ENCODE results near the gene COG6.

The COG6 gene

DNA sequence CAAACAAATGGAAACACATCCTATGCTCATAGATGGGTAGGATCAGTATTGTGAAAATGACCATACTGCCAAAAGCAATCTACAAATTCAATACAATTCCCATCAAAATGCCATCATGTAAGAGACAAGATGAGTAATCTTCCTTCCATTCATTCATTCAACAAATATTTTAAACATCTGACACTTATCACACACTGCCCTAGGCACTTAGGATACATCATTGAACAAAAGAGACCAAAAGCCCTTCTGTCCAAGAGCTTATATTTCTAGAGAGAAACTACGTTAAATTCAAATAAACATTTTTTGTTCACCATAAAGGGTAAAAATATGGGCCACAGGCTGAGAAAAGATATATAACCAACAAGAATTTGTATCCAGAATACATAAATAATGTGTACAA, 32.0 kb upstream of the COG6 start:
- no peak overlapping the region for H3K4me3 ChIP-seq (ENCODE audit: low read depth, low read length)

DNA sequence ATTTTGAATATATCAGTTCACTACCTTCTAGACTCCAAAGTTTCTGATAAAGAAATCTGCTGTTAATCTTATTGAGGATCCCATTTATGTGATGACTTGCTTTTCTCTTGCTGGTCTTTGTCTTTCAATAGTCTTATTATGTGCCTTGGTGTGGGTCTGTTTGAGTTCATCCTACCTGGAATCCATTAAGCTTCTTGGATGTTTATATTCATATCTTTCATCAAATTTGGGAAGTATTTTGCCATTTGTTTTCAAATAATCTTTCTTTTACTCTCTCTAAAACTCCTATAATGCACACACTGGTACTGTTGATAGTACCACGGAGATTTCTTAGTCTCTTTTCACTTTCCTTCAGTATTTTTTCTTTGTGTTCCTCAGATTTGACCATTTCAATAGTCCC, 24.2 kb upstream of the COG6 start:
- TF ChIP-seq, protein P1, sequence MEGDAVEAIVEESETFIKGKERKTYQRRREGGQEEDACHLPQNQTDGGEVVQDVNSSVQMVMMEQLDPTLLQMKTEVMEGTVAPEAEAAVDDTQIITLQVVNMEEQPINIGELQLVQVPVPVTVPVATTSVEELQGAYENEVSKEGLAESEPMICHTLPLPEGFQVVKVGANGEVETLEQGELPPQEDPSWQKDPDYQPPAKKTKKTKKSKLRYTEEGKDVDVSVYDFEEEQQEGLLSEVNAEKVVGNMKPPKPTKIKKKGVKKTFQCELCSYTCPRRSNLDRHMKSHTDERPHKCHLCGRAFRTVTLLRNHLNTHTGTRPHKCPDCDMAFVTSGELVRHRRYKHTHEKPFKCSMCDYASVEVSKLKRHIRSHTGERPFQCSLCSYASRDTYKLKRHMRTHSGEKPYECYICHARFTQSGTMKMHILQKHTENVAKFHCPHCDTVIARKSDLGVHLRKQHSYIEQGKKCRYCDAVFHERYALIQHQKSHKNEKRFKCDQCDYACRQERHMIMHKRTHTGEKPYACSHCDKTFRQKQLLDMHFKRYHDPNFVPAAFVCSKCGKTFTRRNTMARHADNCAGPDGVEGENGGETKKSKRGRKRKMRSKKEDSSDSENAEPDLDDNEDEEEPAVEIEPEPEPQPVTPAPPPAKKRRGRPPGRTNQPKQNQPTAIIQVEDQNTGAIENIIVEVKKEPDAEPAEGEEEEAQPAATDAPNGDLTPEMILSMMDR (IDR thresholded peaks at IDR 0.05; ENCODE audit: borderline replicate concordance, insufficient read depth, low read depth, low read length), result no peak
- no peak overlapping the region for H3K4me3 ChIP-seq (ENCODE audit: low read depth, low read length)

More for the DNA sequence above, 32.0 kb upstream of the COG6 start:
- TF ChIP-seq, protein P1 (IDR thresholded peaks at IDR 0.05; ENCODE audit: borderline replicate concordance, insufficient read depth, low read depth, low read length), result no peak

DNA sequence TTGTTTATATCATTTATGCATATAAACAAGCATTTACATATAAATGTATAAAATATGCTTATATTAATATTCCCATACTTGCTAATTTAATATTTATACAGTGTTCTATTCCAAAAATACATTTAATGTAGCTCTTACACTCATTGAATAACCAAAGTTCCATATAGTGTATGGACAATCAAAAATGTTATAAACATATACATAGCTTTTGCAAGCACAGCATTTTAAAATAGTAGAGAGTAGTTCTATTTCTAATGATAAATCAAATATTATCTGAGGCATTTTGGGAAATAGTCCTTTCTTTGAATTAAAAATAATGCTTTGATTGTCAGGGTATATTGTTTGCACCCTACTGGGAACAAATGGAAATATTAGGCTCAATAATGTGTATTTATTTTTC, 22.5 kb upstream of the COG6 start:
- TF ChIP-seq, protein P1 (IDR thresholded peaks at IDR 0.05; ENCODE audit: borderline replicate concordance, insufficient read depth, low read depth, low read length), result no peak
- no peak overlapping the region for H3K4me3 ChIP-seq (ENCODE audit: low read depth, low read length)

DNA sequence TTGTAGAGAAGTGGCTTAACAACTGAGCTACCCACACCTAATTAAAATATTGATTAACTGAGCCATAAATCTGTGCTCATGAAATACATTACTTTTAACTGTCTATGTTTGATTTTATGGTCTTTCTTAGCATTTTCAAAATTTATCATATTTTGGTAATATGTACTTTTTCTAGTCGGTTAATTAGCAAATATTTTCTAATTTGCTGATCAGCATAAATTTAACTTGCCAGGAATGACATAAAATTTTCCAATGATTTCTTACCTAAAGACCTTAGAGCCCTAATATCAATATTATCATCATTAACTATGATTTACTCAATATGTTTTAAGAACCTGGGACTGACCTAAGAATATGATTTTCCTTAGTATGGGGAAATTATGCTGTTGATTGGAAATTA, 19.9 kb upstream of the COG6 start:
- H3K4me3 ChIP-seq (ENCODE audit: low read depth, low read length), result no peak overlapping the region
- TF ChIP-seq, protein P1 (IDR thresholded peaks at IDR 0.05; ENCODE audit: borderline replicate concordance, insufficient read depth, low read depth, low read length), result no peak

DNA sequence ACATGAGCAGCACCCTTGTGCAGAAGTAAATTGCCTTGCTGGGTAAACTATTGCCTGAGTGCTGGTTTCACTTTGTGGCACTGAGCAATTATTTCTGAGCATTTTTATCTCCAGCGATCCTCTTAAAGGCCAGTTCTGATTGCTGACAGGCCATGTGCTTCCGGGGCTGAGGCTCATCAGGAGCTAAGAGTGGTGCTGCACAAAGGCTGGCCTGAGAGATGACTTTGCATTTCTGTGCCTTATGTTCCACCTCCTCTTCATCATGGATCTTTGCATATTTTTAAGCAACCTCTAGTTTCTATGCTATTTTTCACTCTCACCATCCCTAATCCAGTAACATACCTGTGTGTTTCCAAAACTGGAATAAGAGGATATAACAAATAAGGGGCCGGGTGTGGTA, 17.6 kb upstream of the COG6 start:
- TF ChIP-seq, protein P1 (IDR thresholded peaks at IDR 0.05; ENCODE audit: borderline replicate concordance, insufficient read depth, low read depth, low read length), result no peak
- no peak overlapping the region for H3K4me3 ChIP-seq (ENCODE audit: low read depth, low read length)

DNA sequence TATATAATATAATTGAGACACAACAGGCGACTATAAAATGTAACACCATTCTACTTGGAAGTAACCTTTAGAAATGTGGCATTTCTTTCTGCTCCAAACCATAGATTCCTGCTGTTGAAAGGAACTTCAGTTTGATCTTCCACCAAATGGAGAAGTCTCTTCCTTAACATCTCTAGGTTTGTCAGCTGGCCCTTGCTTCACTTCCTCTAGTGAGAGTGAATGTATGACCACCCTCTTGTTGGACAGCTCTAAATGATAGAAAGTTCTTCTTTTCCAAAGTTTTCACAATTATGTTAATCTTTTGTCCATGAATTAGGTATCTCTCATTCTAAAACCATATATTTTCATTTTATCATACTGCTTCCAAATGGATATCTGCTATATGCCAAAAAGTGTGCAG, 13.8 kb upstream of the COG6 start:
- H3K4me3 ChIP-seq (ENCODE audit: low read depth, low read length), result no peak overlapping the region
- TF ChIP-seq, protein P1 (IDR thresholded peaks at IDR 0.05; ENCODE audit: borderline replicate concordance, insufficient read depth, low read depth, low read length), result no peak

DNA sequence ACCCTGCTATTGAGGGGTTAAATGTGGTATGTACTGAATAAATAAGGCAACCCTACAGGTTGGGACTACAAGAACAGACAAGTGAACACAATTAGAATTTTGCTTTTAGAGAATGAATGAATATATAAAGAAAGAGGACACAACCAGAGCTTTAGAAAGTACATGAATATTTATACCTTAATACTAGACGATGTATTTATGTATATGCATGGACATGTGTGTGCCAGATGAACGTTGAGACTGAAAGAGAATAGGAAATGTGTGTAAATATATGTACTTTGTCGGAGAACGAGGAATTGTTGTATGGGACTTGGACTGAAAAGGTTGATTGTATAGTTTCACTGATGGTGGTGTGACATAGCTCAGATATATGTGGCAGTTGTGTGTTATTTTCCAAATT, 9.3 kb upstream of the COG6 start:
- no peak overlapping the region for H3K4me3 ChIP-seq (ENCODE audit: low read depth, low read length)
- TF ChIP-seq, protein P1 (IDR thresholded peaks at IDR 0.05; ENCODE audit: borderline replicate concordance, insufficient read depth, low read depth, low read length), result no peak
